GM19467 (cell line): ENCODE data around the gene ZBTB6.
A peak's percentile ranks its signal among the peaks of the same experiment; 100 is the strongest.
"Not testable (repeated sequence)": the region's sequence is repeated elsewhere in the genome, so short reads cannot be mapped to it uniquely, and the experiment has no call there.

Experiments used
- ATAC-seq: cut with Tn5 transposase; IDR thresholded peaks from one replicate; pipeline ENCODE4 v1.9.1; 2021; ENCODE audit warnings: mild to moderate bottlenecking, moderate library complexity; ENCODE audit not compliant: unreplicated experiment

The ZBTB6 gene

DNA sequence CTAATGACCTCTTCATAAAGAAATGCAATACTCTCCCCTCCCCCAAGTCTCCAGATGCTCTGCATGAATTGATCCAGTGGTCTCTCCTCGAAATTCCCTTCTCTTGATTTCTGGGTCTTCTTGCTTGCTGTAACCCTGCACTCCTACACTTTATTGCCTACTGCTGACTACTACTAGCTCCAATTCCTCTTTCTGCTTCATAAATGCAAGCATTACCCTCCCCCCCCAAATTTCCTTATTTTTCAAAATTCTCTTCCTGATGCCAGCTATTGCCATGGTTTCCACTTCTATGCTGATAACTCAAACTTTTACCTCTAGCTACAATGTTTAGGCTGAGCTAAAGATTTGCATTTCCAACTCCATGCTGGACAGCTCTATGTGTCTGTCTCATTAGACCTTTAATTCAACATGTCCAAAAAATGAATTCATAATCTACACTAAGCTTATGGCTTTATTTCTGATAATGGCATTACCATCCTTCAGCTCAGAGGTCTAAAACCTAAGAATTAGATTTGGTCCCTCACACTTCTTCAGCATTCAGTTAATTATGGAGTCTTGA lies 16.8 kb upstream of the ZBTB6 start:
- no peak for ATAC-seq

DNA sequence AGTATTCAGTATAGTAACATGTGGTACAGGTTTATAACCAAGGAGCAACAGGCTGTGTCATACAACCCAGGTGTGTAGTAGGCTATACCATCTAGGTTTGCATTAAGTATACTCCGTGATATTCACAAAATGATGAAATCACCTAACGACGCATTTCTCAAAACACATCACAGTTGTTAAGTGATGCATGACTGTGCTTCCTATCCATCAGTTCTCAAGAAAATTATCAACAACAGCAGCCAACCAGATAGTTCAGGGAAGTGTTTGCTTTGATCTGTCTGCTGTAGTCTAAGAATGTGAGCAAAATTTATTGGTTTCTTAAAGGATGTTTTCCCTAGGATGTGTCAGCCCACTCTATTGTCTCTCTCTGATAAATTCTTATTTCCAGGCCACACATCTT lies 10.8 kb upstream of the ZBTB6 start:
- no peak for ATAC-seq

DNA sequence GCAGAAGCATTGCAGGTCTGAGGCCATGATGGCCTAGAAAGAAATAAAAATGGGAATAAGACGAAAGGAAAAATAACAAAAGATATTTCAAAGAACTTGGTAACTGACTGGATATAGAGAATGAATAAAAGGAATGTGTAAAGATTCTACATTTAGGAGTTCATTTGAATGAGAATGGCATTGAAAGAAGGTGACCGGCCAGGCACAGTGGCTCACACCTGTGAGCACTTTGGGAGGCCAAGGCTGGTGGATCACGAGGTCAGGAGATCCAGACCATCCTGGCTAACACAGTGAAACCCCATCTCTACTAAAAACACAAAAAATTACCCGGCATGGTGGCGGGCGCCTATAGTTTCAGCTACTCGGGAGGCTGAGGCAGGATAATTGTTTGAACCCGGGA lies 9.6 kb upstream of the ZBTB6 start:
- ATAC-seq = no peak

GRCh38 chr9:122918310-122918709 lies 5.2 kb upstream of the ZBTB6 start:
- no peak for ATAC-seq

- ATAC-seq = no peak
Measured at GRCh38 chr9:122912671-122912963, 506 bp downstream of the ZBTB6 start.

DNA sequence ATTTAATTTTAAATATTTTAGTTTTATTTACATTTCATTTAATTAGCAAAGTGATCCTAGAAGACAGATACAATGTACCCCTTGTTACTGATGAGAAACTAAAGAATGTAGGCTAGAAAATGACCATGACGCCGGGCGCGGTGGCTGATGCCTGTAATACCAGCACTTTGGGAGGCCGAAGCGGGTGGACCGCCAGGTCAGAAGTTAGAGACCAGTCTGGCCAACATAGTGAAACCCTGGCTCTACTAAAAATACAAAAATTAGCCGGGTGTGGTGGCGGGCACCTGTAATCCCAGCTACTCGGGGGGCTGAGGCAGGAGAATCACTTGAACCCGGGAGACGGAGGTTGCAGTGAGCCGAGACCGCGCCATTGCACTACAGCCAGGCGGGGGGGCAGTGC lies 7.0 kb downstream of the ZBTB6 start:
- not testable (repeated sequence) for ATAC-seq

GRCh38 chr9:122904823-122905710 lies 8.1 kb downstream of the ZBTB6 start, which contains the start of gene RC3H2:
TSS of gene RC3H2 (minus strand) at chr9:122905359. CDS start at chr9:122897509, 7,850 bp downstream.
- ATAC-seq = peak; percentile 78

GRCh38 chr9:122904466-122904822 lies 8.7 kb downstream of the ZBTB6 start:
- peak; percentile 15 for ATAC-seq

DNA sequence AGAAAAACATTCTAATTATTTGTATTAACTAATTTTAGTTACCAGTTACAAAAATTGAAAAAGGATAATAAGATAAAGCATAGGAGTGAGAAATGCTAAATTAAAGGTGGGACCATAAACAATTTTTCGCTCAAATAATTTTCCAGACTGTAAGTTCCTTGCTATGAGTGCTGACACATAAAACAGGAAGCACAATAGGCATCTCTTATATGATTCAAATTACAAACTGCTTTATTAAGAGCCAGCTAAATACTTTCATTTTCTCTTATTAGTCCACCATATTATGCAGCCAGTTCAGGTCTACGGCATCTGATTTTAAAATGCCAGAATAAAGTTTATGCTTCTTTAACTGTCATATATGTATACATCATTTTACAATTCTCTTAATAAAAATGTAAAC lies 12.3 kb downstream of the ZBTB6 start:
- no peak for ATAC-seq

DNA sequence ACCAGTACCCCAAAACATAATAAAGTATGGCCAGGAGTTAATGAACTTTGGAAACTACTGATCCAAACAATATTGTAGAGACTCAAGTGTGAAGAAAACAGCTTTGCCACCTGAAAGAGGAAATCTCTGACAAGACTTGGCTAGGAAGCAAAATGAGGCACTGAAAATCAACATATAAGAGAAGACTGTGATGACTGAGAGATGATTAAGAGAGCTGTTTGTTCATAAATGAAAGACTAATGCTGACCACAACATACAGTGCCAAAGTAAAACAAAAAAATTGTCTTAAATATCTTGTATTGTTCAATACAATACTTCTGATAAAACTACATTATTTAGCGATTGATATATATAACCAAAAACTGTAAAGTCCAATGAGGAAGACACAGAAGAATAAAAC lies 15.2 kb downstream of the ZBTB6 start:
- no peak for ATAC-seq

DNA sequence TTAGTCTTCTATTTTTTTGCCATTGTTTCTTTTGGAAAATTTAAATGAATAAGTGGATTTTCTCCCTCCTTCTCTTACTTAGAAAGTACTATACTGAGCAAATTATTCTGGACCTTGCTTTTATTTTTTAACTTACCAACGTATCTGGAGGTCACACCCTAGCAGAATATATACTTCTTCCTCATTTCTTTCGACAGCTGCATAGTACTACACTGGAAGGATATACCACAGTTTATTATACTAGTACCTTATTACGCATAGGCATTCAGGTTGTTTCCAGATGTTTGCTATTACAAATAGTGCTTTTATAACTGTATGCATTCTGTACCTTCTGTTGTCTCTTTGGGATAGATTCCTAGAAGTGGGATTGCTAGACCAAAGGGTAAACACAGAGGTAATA lies 24.6 kb downstream of the ZBTB6 start:
- ATAC-seq = no peak

GRCh38 chr9:122883125-122883524 lies 30.0 kb downstream of the ZBTB6 start:
- ATAC-seq = no peak

DNA sequence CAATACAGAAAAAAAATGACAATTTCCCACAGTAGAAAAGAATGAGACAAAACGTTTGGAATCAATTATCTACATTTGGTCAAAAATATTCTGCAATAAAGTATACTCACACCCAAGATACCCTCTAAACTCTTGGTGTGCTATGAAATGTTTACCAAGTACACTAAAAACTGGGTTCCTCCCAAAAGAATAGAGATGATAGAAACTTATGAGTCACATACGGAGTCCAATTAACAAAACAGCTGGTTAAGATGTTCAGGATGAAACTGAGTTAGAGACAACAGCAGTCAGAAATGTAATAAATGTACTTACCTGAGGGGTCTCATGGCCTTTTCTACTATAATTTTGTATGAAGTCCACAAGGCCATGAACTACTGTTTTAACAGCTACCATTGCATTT lies 33.7 kb downstream of the ZBTB6 start:
- no peak for ATAC-seq

GRCh38 chr9:122875523-122875922 lies 37.6 kb downstream of the ZBTB6 start:
- no peak for ATAC-seq

GRCh38 chr9:122867276-122867675 lies 45.8 kb downstream of the ZBTB6 start:
- not testable (repeated sequence) for ATAC-seq

- no peak for ATAC-seq
Measured at GRCh38 chr9:122866079-122866478, 47.0 kb downstream of the ZBTB6 start.

DNA sequence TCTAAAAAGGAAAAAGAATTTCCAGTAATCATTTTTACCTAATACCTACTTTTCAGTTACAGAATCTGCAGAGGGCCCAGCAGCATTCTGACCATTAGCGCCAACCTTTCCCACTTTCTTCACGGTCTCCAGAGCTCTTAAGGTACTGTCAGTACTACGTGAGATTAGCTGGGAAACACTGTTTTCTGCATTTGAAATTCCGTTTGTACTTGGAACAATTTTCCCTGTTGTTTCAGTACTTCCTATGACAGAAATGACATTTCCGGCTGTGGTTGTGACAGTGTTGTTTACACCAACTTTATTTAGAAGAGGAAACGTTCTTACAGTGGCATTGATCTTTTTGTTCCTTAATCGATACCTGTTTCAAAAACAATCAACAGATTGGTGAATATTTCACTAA lies 47.8 kb downstream of the ZBTB6 start:
- ATAC-seq = no peak

DNA sequence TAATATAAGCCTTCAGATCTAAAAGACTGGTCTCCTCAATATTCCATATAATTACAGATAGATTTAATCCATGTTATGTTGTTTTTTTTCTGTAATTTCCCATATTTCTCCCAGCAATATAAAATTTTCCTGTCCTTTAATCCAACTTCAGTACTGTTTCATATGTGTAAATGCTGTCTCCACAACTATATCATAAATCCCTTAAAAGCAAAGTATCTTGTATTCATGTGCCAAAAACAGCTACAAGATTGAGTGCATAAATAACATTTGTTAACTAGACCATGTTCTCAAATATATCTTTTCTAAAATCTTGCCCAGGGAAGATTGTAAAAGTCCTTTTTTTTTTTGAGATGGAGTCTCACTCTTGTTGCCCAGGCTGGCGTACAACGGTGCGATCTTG lies 49.7 kb downstream of the ZBTB6 start:
- no peak for ATAC-seq

- no peak for ATAC-seq
Measured at GRCh38 chr9:122860319-122861142, 52.6 kb downstream of the ZBTB6 start.
